SK-N-SH (cell line): ENCODE measurements around the gene AGRN.

Experiments
- CTCF ChIP-seq: fragments of 200-600 bp; sonication (generic); IDR thresholded peaks from 2 replicates; pipeline ENCODE4 v1.6.1; 2017; ENCODE audit warnings: antibody characterized with exemption, mild to moderate bottlenecking, moderate library complexity
- GABPA ChIP-seq: IDR thresholded peaks from 2 replicates; pipeline ENCODE4 v1.4.0; 2012; ENCODE audit warnings: low read depth, mild to moderate bottlenecking
- JUND ChIP-seq: IDR thresholded peaks from 2 replicates; pipeline ENCODE4 v1.4.0; 2012
- POLR2AphosphoS5 ChIP-seq: IDR thresholded peaks from 2 replicates; pipeline ENCODE4 v1.6.1; 2012; ENCODE audit warnings: low read depth, low read length
- REST ChIP-seq: IDR thresholded peaks from 2 replicates; pipeline ENCODE4 v1.6.1; 2012; ENCODE audit warnings: mild to moderate bottlenecking, low read depth, low read length, moderate library complexity
- TEAD4 ChIP-seq: IDR thresholded peaks from 2 replicates; pipeline ENCODE4 v1.4.0; 2012; ENCODE audit warnings: mild to moderate bottlenecking, borderline replicate concordance; ENCODE audit not compliant: insufficient read depth

GRCh38 chr1:1031659-1032235 is 11.8 kb downstream of the AGRN start:
- TF ChIP-seq JUND, result no peak
- TF ChIP-seq CTCF, result no peak
- no peak for TF ChIP-seq TEAD4
- no peak for TF ChIP-seq POLR2AphosphoS5
- TF ChIP-seq GABPA, result no peak
- TF ChIP-seq REST, result no peak
